Measurements from ENCODE around the gene SH3BP4. TPM values are rescaled to one million over a fixed set of nuclear protein-coding genes. Genes with fewer than 3 reads are reported as not detected.

Gene SH3BP4
- total and polyA plus RNA-seq, 7 donors, result 4.8 to 22.8 (median 14.0) TPM

DNA sequence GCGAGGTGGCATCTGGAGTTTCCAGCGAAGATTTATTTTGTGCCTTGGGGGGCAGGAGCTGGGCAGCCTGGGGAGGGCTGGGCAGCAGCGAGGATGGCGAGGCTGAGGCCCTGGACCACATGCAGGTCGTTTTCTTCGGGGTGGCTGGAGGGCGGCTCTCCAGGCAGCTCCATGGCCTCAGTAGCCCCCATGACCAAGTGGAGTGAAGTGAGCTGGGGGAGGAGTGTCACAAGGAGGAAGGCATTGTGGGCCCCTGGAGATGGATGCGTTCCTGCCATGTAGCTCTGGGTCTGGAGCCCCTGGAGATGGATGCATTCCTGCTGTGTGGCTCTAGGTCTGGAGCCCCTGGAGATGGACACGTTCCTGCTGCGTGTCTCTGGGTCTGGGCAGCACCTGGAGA is 40.4 kb downstream of the SH3BP4 start:
- TF ChIP-seq POLR2A (IDR thresholded peaks at IDR 0.05) (no peak), POLR2AphosphoS5 (IDR thresholded peaks at IDR 0.05) (no peak), CTCF (IDR thresholded peaks at IDR 0.05) (no peak), EP300 (IDR thresholded peaks at IDR 0.05) (no peak)
- Histone ChIP-seq H3K27ac (no peak overlapping the region), H3K4me3 (no peak overlapping the region), H3K36me3 (peaks cover 0 to 2% (median 0%) of the 10 kb centered on the region in 4 donors), H3K27me3 (no peaks in the 10 kb centered on the region), H3K4me1 (peaks cover 0 to 66% (median 36%) of the 10 kb centered on the region in 4 donors), H3K9me3 (no peaks in the 10 kb centered on the region)
- intact Hi-C loops (cut with DNase I), result no loop called here
- 93 to 94% methylated on average over 10 of the region's 10 CpGs for WGBS, 2 donors
- DNase-seq, result no peak

GRCh38 chr2:234992624-234993349 is 41.0 kb downstream of the SH3BP4 start:
- DNase-seq, result no peak
- no peak overlapping the region for H3K4me3 ChIP-seq
- 93 to 94% methylated on average over 23 of the region's 23 CpGs for WGBS, 2 donors
- TF ChIP-seq CTCF (IDR thresholded peaks at IDR 0.05), result no peak
- TF ChIP-seq EP300 (IDR thresholded peaks at IDR 0.05), result no peak
- no peak for TF ChIP-seq POLR2A (IDR thresholded peaks at IDR 0.05)
- TF ChIP-seq POLR2AphosphoS5 (IDR thresholded peaks at IDR 0.05), result no peak
- H3K27me3 ChIP-seq, result no peaks in the 10 kb centered on the region
- peaks cover 0 to 66% (median 36%) of the 10 kb centered on the region in 4 donors for H3K4me1 ChIP-seq
- no peaks in the 10 kb centered on the region for H3K9me3 ChIP-seq
- intact Hi-C loops (cut with DNase I), result no loop called here
- H3K27ac ChIP-seq, result no peak overlapping the region
- peaks cover 0 to 3% (median 0%) of the 10 kb centered on the region in 4 donors for H3K36me3 ChIP-seq

- H3K27ac ChIP-seq, result no peak overlapping the region
- H3K27me3 ChIP-seq, result no peaks in the 10 kb centered on the region
- H3K4me3 ChIP-seq, result no peak overlapping the region
- intact Hi-C loops (cut with DNase I), result no loop called here
- TF ChIP-seq EP300 (IDR thresholded peaks at IDR 0.05) (no peak), POLR2AphosphoS5 (IDR thresholded peaks at IDR 0.05) (no peak), POLR2A (IDR thresholded peaks at IDR 0.05) (no peak), CTCF (IDR thresholded peaks at IDR 0.05) (no peak)
- H3K9me3 ChIP-seq, result no peaks in the 10 kb centered on the region
- peaks cover 0 to 3% (median 0%) of the 10 kb centered on the region in 4 donors for H3K36me3 ChIP-seq
- peaks cover 0 to 68% (median 37%) of the 10 kb centered on the region in 4 donors for H3K4me1 ChIP-seq
- DNase-seq, result no peak
- 71 to 89% methylated on average over 11 of the region's 11 CpGs for WGBS, 2 donors
Observed at GRCh38 chr2:234993541-234993981, 41.7 kb downstream of the SH3BP4 start.

DNA sequence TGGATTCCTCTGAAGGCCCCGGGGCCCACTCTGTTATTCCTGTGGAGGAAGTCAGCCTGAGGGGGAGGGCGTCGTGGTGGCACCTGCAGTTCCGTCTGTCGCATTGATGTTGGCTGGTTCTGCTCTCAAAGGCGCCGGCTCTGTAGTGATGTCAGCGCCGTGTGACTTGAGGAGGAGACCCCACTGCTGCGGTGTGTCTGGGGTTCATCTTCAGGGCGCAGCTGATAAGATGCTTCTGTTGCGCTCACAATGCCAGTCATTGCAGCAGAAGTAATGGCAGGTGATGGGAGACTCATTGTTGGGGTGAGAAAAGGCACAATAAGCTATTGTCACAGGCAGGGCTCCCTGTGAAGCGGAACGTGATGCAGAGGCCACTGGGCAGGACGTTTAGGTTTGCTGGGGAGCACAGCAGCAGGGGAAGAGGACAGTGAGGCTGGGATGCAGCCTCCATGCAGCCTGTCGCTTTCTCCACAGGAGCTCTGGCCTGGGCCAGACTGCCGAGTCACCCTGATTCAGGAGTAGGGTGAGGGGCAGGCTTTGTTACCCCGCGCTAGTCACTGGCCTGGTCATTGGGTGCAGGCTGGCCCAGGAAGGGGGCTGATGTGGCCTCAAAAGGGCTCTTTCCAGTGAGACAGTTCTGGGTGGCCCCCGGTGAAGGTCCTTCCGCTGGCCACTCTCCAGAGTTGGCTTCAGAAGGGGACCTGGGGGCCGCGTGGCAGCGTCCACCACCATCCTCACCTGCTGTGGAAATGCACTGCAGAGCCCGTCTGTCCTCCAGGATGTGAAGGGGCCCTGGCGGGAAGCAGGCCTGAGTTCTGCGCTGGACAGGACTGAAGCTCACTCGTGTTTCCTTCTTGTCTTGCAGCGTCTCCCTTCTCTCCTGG is 42.9 kb downstream of the SH3BP4 start:
- Histone ChIP-seq H3K36me3 (peaks cover 0 to 3% (median 0%) of the 10 kb centered on the region in 4 donors), H3K27ac (peak overlapping the region in 1 of 4 donors; percentile 48), H3K9me3 (no peaks in the 10 kb centered on the region), H3K4me1 (peaks cover 0 to 62% (median 34%) of the 10 kb centered on the region in 4 donors), H3K4me3 (no peak overlapping the region), H3K27me3 (no peaks in the 10 kb centered on the region)
- no peak for TF ChIP-seq CTCF (IDR thresholded peaks at IDR 0.05)
- whole genome bisulfite sequencing, 2 donors, result 79 to 87% methylated on average over 29 of the region's 29 CpGs
- peak; percentile 57 for DNase-seq
- intact Hi-C loops (cut with DNase I), result no loop called here
